Panc1 (cell line): Measurements from ENCODE around the gene PALB2.

ENCODE experiments used
- CTCF ChIP-seq: fragments of 450-650 bp; IDR thresholded peaks from 2 replicates; pipeline ENCODE4 v1.5.1; 2017; ENCODE audit warnings: mild to moderate bottlenecking
- POLR2AphosphoS5 ChIP-seq: IDR thresholded peaks from 2 replicates; pipeline ENCODE4 v1.6.1; 2012; ENCODE audit warnings: mild to moderate bottlenecking, low read depth, low read length, moderate library complexity
- REST ChIP-seq, 2 experiments: IDR thresholded peaks; 2 replicates each; pipeline ENCODE4 v1.6.1; 2011 to 2012; ENCODE audit warnings: low read depth in 2 of 2, control low read depth in 1 of 2, low read length in 1 of 2, mild to moderate bottlenecking in 1 of 2, moderate library complexity in 1 of 2; ENCODE audit not compliant: insufficient read depth in 1 of 2

GRCh38 chr16:23615805-23616204, 25.3 kb downstream of the PALB2 start:
- TF ChIP-seq REST (IDR thresholded peaks at IDR 0.05; ENCODE audit: insufficient read depth in 1 of 2, low read depth in 2 of 2, low read length in 1 of 2) (no peak), CTCF (no peak), POLR2AphosphoS5 (no peak)
